Measurements from ENCODE around the gene ANKRD2. TPM values are rescaled to one million over a fixed set of nuclear protein-coding genes. Genes with fewer than 3 reads are reported as not detected.
A peak's percentile ranks its signal among the peaks of the same experiment; 100 is the strongest.

The ANKRD2 gene
- total RNA-seq, 2 experiments from 2014 or later, result not detected

- intact Hi-C loops (cut with DNase I, micrococcal nuclease), result loop anchor here in 1 of 2 experiments (5.0 kb wide), 1 partner anchor 35 kb away; no protein-coding TSS in a partner anchor
- ChIA-PET POLR2A (no interaction called here), CTCF (no interaction called here)
- Mint-ChIP-seq H3K4me3 (no peak overlapping the region), H3K9me3 (no peaks in the 10 kb centered on the region), H3K27ac (no peak overlapping the region), H3K27me3 (no peaks in the 10 kb centered on the region), H3K36me3 (ENCODE audit: low read depth) (no peaks in the 10 kb centered on the region), H3K4me1 (ENCODE audit: low read depth) (no peaks in the 10 kb centered on the region)
- H3K27me3 ChIP-seq (ENCODE audit: control insufficient read depth in 1 of 2, insufficient read depth in 2 of 2, low read length in 2 of 2), result no peaks in the 10 kb centered on the region
- no peak for ATAC-seq (ENCODE audit: poor library complexity)
- H3K36me3 ChIP-seq (ENCODE audit: insufficient read depth, low read length), result no peaks in the 10 kb centered on the region
- no peaks in the 10 kb centered on the region for H3K9me3 ChIP-seq (ENCODE audit: control insufficient read depth in 1 of 2, insufficient read depth in 1 of 2, low read length in 2 of 2)
- H3K4me1 ChIP-seq (ENCODE audit: insufficient read depth, low read length), result peaks cover 10% of the 10 kb centered on the region
- TF ChIP-seq, protein P1, sequence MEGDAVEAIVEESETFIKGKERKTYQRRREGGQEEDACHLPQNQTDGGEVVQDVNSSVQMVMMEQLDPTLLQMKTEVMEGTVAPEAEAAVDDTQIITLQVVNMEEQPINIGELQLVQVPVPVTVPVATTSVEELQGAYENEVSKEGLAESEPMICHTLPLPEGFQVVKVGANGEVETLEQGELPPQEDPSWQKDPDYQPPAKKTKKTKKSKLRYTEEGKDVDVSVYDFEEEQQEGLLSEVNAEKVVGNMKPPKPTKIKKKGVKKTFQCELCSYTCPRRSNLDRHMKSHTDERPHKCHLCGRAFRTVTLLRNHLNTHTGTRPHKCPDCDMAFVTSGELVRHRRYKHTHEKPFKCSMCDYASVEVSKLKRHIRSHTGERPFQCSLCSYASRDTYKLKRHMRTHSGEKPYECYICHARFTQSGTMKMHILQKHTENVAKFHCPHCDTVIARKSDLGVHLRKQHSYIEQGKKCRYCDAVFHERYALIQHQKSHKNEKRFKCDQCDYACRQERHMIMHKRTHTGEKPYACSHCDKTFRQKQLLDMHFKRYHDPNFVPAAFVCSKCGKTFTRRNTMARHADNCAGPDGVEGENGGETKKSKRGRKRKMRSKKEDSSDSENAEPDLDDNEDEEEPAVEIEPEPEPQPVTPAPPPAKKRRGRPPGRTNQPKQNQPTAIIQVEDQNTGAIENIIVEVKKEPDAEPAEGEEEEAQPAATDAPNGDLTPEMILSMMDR (IDR thresholded peaks at IDR 0.05), result no peak
- peak in 3 of 14 experiments; percentile 29 to 59 (median 55) for DNase-seq
- H3K27ac ChIP-seq (ENCODE audit: low read depth in 1 of 2, low read length in 2 of 2), result no peak overlapping the region
- H3K4me3 ChIP-seq (ENCODE audit: low read length), result no peak overlapping the region
These were observed 30.2 kb upstream of the ANKRD2 start for GRCh38 chr10:97542169-97543024.

GRCh38 chr10:97543025-97543546, 29.5 kb upstream of the ANKRD2 start:
- no peaks in the 10 kb centered on the region for H3K36me3 Mint-ChIP-seq (ENCODE audit: low read depth)
- ChIA-PET POLR2A (no interaction called here), CTCF (interaction anchor here (1.4 kb wide), 1 partner anchor 11 kb away, joined by 3 read pairs; no protein-coding TSS in a partner anchor)
- no peaks in the 10 kb centered on the region for H3K4me1 Mint-ChIP-seq (ENCODE audit: low read depth)
- no peak overlapping the region for H3K27ac ChIP-seq (ENCODE audit: low read depth in 1 of 2, low read length in 2 of 2)
- peaks cover 10% of the 10 kb centered on the region for H3K4me1 ChIP-seq (ENCODE audit: insufficient read depth, low read length)
- H3K9me3 ChIP-seq (ENCODE audit: control insufficient read depth in 1 of 2, insufficient read depth in 1 of 2, low read length in 2 of 2), result no peaks in the 10 kb centered on the region
- no peaks in the 10 kb centered on the region for H3K27me3 ChIP-seq (ENCODE audit: control insufficient read depth in 1 of 2, insufficient read depth in 2 of 2, low read length in 2 of 2)
- DNase-seq (peak in 3 of 14 experiments; percentile 49 to 72 (median 63)), ATAC-seq (ENCODE audit: poor library complexity) (no peak)
- TF ChIP-seq, protein P1 (IDR thresholded peaks at IDR 0.05), result no peak
- H3K9me3 Mint-ChIP-seq, result no peaks in the 10 kb centered on the region
- no peaks in the 10 kb centered on the region for H3K36me3 ChIP-seq (ENCODE audit: insufficient read depth, low read length)
- H3K4me3 Mint-ChIP-seq, result no peak overlapping the region
- no peaks in the 10 kb centered on the region for H3K27me3 Mint-ChIP-seq
- intact Hi-C loops (cut with DNase I, micrococcal nuclease), result loop anchor here in 1 of 2 experiments (5.0 kb wide), 1 partner anchor 36 kb away; no protein-coding TSS in a partner anchor
- no peak overlapping the region for H3K27ac Mint-ChIP-seq
- no peak overlapping the region for H3K4me3 ChIP-seq (ENCODE audit: low read length)

- Histone ChIP-seq H3K9me3 (ENCODE audit: control insufficient read depth in 1 of 2, insufficient read depth in 1 of 2, low read length in 2 of 2) (no peaks in the 10 kb centered on the region), H3K4me3 (ENCODE audit: low read length) (no peak overlapping the region), H3K4me1 (ENCODE audit: insufficient read depth, low read length) (peaks cover 10% of the 10 kb centered on the region), H3K27ac (ENCODE audit: low read depth in 1 of 2, low read length in 2 of 2) (no peak overlapping the region), H3K27me3 (ENCODE audit: control insufficient read depth in 1 of 2, insufficient read depth in 2 of 2, low read length in 2 of 2) (no peaks in the 10 kb centered on the region), H3K36me3 (ENCODE audit: insufficient read depth, low read length) (no peaks in the 10 kb centered on the region)
- Mint-ChIP-seq H3K27ac (no peak overlapping the region), H3K4me1 (ENCODE audit: low read depth) (no peaks in the 10 kb centered on the region), H3K36me3 (ENCODE audit: low read depth) (no peaks in the 10 kb centered on the region), H3K27me3 (no peaks in the 10 kb centered on the region), H3K9me3 (no peaks in the 10 kb centered on the region), H3K4me3 (no peak overlapping the region)
- intact Hi-C loops (cut with DNase I, micrococcal nuclease), result no loop called here
- CTCF ChIA-PET, result no interaction called here
- ATAC-seq (ENCODE audit: poor library complexity) (no peak), DNase-seq (no peak)
- POLR2A ChIA-PET, result interaction anchor here (0.6 kb wide), 1 partner anchor 300 kb away, joined by 3 read pairs; no protein-coding TSS in a partner anchor
- TF ChIP-seq, protein P1 (IDR thresholded peaks at IDR 0.05), result no peak
These were observed 25.9 kb upstream of the ANKRD2 start for GRCh38 chr10:97546456-97547270.

All from CD4-positive, alpha-beta T cell (primary cell).